ENCODE results near the gene CKB.

Gene CKB

DNA sequence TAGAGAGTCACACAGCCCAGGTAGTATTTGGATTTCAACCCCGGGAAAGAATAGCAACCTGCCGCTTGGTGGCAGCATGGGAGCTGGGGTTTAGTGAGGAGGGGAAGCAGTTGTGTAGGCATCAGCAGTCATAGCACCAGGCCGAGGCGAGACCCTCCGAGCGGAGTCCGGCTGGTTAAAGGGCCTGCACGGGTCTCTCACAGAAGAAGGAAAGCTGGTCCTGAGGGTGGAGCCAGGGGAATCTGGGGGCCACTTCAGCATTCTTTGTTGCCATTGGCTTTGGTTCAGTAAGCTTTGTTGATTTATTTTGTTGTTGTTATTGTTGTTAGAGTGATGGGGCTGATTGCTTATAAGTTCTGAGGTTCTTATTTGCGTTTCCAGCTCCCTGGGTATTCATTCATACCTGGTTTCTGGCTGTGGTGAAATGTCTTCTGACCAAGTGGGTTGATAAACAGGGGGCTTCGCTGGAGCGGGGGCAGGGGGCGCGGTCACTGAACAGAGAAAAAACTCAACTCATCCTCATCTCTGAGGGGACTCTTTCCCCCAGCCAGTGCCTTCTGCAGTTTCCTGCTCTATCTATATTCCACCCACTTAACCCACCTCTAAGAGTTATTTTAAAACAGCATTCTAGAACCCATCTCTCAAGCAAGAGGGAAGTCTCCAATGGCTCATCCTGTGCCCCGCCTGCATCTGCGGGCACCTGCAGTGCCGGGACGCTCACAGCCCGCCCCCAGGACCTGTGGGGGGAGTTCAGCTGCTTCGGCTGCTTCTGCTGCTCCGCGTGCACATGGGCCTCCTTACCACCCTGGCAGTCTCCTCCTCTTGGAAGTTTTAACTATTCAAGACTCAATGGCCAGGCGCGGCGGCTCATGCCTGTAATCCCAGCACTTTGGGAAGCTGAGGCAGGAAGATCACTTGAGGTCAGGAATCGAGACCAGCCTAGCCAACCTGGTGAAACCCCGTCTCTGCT is 11.6 kb downstream of the CKB start:
- no peak for DNase-seq

DNA sequence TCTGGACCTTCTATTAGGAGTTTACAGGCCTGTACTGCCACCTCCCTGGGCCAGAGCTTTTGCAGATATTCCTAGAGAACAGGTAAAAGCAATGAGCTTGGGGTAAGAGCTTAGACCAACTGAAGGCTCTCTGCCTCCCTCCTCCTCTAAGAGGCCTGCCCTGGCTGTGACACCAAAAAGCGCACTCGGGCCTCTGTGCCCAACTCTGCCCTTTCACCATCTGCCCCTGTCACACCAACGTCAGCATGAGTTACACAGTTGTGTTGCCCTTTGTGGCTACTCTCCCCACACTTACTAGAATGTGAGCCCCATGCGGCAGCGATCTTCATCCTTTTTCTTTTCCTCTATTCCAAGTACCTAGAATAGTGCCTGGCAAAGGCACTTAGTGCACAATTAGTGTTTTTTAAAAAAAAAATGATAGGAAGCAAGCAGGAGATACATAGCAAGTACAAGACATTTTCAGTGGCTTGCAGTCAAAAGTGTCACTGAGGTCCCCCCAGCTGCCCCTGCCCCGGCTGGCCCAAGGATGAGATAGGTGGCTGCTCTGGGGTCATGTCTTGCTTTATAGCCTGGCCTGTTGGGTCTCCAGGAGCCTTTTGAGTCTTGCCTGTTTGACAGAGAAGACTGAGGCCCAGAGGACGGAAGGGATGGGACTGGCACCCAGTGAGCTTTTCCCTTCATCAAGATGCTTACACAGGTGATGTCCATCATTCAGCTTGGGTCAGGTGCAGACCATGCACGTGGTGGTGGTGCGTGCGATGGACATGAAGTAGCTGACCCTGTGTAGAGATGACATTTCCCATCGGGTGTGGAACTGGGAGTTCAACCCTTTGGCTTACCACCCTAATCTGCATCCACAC is 12.5 kb downstream of the CKB start:
- DNase-seq: no peak

DNA sequence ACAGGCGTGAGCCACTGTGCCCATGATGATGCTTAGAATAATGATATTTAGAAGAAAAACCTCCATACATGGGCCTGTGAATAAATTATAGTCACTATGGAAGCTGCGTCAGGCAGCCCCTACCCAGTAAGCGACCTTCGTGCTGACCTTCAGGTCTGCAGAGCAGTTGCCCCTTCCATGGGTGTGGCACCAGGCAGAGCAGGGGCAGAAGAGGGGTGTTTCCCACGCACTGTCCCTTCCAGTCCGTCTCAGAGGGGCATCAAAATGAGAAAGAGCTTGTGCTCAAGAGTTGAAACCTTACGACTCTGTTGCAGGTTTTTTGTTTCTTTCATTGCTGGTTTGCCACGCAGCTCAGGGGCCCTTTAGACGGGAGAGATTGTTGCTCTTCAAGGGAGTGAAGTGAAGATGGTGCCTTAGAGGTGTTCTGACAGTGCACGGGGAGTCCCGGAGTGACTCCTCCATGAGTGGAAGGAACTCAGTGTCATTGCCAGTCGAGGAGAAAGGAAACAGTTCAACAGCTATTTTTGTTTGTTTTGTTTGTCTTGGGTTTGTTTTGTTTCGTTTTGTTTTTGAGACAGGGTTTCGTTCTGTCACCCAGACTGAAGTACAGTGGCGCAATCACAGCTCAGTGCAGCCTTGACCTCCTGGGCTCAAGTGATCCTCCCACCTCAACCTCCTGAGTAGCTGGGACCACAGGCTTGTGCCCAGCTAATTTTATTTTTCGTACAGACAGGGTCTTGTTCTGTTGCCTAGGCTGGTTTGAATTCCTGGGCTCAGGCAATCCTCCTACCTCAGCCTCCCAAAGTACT is 13.9 kb downstream of the CKB start:
- DNase-seq: no peak

DNA sequence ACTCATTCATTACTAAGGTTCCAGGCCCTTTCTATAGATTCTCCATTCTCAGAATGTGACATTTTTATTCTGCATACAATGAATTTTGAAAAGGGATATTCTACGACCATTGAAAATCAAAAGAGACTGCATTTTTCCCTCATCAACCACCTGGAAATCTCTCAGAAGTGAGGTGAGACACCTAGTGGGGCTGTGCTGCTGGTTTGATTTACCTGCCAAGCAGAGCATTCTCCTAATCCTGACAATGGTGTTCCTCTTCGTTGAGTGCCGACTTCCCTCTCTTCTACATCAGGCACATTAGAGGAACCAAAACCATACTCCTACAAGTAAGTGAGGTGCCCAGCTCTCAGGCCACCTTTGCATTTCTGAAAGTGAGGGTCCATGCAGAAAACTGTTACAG is 14.9 kb downstream of the CKB start:
- no peak for DNase-seq

DNA sequence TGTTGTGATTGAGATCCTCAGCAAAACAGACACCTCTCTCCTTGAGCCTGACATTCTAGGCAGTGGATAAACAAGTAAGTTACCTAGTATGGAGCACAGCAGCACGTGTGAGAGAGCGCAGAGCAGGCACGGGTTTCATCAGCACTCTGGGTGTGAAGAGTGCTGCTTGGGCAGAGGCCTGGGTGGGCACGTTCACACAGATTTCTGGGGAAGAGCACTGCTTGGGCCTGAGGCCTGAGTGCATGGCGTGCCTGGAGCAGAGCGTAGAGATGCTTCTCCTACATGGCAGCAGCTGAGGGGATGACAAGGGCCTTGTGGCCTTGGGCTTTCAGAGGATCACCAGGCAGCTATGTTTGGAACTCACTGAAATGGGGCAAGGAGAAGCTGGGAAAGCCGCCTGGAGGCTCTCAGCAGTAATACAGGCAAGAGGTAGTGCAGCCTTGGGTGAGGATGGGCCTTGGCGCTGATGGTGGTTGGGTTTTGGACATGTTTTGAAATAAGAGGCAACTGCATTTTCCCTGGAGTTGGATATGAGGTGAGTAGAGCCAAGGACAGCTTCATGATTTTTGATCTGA is 17.6 kb downstream of the CKB start:
- DNase-seq: no peak

DNA sequence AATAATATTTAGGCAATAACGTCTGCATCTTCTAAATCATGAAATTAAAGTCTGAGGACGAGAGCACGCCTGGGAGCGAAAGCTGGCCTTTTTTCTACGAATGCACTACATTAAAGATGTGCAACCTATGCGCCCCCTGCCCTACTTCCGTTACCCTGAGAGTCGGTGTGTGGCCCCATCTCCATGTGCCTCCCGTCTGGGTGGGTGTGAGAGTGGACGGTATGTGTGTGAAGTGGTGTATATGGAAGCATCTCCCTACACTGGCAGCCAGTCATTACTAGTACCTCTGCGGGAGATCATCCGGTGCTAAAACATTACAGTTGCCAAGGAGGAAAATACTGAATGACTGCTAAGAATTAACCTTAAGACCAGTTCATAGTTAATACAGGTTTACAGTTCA is 19.3 kb downstream of the CKB start:
- no peak for DNase-seq

DNA sequence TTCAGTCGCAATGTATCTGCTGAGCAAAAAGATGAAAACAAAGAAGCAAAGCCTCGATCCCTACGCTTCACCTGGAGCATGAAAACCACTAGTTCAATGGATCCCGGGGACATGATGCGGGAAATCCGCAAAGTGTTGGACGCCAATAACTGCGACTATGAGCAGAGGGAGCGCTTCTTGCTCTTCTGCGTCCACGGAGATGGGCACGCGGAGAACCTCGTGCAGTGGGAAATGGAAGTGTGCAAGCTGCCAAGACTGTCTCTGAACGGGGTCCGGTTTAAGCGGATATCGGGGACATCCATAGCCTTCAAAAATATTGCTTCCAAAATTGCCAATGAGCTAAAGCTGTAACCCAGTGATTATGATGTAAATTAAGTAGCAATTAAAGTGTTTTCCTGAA is 19.8 kb downstream of the CKB start:
- no peak for DNase-seq

DNA sequence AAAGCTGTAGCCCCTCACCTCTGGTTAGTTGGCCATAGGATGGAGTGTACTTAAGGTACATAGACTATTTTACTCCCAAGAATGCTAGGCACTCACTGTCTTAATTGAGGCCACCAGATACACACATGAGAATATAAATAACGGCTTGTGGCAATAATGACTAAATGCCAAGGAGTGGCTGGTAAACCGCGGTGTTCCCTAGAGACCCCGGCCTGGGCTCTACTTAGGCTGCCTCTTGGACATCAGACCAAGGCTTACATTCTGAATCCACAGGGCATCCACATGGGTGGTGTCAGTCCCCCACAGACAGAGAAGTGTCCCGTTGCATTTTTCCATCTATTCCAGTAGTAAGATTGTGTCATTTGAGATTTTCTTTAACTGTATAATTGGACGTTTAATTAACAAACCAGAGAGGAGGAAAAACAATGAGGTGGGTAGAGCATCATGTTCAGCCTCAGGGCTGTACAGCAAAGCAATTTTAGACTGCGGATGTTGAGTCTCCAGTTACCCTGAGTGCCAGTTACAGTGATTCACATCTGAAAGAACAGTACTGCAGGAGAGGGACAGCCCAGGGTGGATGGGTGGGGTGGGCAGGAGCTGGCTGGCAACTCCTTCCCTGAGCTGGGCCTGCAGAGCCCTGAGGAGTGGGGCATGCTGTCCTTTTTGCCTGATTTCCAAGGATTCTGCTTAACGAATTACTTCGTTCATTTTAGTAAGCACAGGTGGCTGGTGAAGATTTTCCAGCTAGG is 20.5 kb downstream of the CKB start:
- DNase-seq: no peak

DNA sequence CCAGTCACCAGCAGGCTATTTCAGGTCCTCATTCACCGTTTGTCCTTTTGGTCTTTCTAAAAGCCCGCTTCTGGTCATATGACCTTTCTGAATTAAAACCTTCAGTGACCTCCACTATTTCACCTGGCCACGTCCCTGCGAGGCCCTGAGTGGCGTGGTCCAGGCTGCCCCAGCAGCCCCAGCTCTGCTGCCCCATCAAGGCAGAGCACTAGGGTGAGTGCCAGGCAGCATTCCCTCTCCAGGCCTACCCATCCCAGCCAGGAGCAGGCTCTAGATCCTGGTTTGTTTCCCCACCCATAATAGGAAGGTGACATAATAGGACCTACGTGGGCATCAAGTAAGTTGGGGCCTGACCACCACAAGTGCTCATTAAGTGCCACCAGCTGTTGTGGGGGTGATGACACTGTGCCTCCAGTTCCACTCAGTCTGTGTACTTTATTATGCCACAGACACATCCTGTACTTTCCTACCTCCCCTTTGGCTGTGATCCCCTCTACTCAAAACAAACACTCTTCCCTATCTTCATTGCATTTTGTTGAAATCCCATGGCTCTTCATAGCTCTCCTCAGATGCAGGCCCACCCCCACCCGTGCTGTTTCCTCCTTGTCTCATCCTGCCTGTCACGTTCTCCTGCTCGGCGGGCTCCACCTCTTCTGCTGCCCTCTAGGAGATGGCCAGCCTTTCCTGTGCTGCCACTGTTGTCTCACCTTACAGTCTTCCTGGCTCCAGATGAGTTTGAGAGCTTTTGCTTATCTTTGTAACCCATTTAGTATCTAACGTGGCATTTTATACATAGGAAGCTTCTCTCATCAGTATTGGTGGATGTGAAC is 21.4 kb downstream of the CKB start:
- DNase-seq: no peak

DNA sequence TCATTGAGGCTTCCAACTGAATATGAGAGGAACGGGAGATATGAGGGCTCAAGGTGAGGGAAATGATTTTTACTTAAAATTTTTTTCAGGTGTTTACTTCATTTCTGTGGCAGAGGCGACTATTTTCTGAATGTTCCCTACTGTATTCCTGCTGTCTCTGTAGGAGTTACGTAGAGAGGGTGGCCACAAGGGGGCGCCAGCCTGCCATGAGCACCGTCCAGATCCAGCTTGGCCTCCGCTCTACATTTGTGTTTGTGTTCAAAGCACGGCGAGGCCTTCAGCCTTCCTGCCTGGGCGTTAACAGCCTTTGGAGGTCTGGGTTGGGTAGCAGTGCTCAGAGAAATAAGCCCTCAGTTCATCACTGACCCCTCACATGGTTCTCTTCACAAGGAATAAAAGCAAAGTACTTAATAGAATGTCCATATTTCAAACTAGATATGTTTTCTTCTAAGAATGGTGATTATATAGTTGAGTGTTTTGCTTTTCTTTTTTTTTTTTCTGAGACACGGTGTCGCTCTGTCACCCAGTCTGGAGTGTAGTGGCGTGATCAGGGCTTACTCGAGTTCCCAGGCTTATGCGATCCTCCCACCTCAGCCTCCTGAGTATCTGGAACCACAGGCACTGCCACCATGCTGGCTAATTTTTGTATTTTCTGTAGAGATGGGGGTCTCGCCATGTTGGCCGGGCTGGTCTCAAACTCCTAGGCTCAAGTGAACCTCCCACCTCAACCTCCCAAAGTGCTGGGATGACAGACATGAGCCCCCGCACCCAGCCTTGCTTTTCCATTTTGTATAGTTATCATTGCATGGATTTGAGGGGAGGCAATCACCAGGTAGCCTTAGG is 22.3 kb downstream of the CKB start:
- peak; percentile 77 for DNase-seq

DNA sequence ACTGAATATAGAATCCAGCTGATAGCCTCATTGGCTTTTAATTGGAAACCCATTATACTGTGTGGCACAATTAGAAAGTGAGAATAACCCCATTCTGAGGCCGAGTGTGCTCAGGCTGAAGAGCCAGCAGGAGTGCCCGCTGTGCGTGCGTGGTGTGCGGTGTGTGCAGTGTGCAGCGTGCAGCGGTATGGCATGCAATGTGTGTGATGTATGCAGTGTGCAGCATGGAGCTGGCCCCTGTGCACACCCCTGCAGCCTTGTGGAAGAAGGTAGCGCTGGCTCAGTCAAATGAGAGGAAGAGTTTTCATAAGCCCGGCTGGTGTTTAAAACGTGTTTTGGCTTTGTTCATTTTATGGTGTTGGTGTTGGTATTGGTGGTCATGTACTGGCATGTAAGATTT is 22.9 kb downstream of the CKB start:
- DNase-seq: no peak

DNA sequence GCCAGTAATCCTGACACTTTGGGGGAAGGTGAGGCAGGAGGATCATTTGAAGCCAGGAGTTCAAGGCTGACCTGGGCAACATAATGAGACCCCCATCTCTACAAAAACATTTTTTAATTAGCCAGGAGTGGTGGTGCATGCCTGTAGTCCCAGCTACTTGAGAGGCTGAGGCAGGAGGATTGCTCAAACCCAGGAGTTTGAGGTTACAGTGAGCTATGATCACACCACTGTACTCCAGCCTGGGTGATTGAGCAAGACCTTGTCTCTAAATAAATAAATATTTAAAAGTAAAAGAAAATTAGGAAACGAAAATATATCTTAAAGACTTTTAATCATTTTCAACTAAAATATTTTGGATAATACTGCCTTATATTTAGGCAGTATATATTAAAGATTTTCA is 25.9 kb downstream of the CKB start:
- no peak for DNase-seq

DNA sequence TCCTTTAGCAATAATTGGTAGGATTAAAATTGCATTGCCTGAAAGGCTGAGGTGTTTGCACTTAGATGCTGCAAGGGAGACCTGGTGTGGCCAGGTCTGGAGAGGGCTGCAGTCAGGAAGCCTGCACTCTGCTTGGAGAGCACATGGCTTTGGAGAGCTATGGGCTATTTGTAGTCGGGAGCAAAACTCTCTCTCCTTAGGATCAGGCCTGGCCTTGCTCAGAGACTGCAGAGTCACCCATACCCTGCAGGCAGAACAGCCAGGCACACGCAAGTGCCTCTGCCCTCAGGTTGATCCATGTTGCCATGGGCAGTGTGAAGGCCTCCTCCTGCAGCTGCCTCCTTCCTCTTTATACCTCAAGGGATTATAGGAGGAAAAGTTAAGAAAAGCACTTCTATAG is 26.8 kb downstream of the CKB start:
- DNase-seq: no peak

DNA sequence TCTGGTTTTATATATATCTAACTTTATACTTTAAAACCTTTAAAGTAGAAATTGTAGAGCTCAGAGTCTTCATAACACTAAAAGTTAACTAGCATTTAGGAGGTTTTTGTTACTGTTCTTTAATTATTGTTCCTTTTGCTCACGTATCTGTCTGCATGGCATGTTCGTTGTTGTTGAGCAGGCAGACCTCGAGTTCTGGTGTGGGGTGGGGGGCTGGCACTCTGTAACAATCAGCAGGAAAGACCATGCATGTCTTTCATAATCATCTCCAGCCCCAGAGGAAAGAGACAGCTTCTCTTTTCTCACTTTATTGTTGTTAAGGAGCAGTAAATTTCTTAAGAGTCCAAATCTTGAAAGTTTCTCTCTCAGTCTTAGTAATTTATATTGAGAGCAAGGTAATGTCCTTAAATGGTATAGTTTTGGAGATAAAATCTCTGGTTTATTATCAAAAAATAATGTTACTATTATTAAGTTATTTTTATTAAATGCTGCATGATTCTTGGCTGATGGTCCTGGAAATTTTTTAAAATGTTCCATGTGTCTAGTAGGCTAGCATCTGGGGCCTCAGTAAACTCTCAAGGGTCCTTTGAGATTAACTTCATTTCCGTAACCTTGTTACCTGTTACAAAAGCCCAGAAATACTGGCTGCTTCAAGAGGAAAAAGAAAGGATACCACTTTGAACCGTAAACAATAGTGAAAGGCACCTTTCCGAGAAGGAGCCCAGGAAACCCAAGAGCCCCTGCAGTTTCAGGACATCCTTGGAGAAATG is 30.3 kb downstream of the CKB start:
- no peak for DNase-seq

DNA sequence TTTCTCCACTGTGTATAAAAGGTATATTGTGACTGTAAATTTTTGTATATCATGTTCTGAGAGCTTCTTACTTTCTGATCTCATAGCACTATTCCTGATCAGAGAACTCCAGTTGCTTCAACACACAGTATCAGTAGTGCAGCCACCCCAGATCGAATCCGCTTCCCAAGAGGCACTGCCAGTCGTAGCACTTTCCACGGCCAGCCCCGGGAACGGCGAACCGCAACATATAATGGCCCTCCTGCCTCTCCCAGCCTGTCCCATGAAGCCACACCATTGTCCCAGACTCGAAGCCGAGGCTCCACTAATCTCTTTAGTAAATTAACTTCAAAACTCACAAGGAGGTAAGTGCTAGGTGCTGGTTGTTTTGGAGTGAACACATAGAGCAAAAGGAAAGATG is 30.9 kb downstream of the CKB start:
- no peak for DNase-seq

DNA sequence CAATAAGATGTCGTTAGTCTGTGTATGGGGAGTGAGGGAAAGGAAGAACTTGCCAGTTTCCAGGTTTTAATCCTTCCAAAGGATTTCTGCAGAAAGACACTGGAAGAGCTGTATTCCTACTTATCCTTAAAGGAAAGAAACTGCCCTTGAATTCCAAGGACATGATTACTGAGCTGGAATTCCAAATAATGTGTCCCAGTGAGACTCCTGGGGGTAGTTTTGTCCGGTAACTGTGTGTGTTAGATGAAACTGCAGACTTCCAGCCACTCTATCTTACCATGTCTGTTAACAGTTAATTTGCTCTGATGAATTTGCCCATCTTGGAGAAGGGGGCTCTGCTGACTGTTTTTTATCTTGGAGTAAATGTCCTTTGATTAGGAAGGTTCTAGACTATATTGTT is 33.0 kb downstream of the CKB start:
- DNase-seq: no peak

DNA sequence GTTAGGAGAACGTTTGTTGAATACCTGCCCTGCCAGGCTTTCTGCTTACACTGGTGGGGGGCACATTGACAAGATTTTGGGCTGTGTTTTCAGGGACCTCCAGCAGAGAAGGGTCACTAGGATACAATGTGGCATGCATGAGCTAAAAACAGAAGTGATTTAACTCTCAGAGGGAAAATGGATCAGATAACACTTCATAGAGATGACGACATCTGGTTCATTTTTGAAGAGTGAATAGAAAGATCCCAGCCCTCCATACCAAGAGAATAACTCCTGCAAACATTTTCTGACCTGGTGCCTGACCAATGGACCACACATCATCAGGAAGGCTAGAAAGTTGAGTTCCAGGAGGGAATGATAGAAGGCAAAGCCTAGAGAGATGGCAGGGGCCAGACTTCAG is 33.7 kb downstream of the CKB start:
- DNase-seq: no peak

DNA sequence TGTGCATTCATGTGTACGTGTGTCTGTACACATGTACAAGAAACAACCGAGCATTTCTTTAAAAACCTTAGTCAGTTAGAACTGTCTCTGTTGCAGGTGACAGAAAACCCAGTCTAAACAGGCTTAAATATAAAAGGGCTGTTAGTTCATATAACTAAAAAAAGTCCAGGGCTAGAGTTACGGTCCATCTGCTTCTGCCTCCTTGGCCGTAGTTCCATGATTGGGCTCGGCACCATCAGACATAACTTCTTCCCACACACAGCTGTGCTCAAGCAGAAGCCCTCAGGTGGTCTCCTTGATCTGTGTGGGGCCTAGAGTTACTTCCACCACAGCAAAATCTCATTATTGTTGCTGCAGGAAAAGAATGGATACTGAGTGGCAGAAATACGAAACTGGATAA is 34.6 kb downstream of the CKB start:
- no peak for DNase-seq

DNA sequence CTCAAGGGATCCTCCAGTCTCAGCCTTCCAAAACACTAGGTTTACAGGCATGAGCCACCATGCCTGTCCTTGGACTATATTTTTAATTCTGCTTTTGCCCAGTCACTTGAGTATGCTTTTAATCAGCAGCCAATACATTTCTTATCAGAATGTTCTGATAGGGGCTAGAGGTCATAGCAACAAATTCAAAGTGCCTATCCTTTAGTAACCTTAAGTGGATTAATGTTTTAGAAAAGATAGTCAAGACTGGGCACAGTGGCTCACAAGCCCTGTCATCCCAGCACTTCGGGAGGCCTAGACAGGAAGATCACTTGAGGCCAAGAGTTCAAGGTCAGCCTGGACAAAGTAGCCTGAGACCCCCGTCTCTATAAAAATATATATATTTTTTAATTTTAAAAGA is 37.1 kb downstream of the CKB start:
- DNase-seq: no peak
